Stimulated activated CD4-positive, alpha-beta T cell treated with anti-CD3 and anti-CD28 coated beads, Interleukin-12 subunit alpha, Interleukin-12 subunit beta, amount 100 ng/mL, for 4 hours (primary cell): ENCODE results near the gene PLCH1.

ENCODE experiments used
- DNase-seq: peaks from one replicate; pipeline ENCODE4 v3.0.0-alpha.2; 2020

The PLCH1 gene

GRCh38 chr3:155744626-155745324 lies at the start of gene PLCH1:
Gene PLCH1, minus strand, starts transcription at chr3:155745071. Its CDS starts 40,847 bp downstream, at chr3:155704224.
- DNase-seq: peak; percentile 22

- no peak for DNase-seq
These were observed 47.7 kb upstream of the PLCH1 start for GRCh38 chr3:155792532-155792931.

GRCh38 chr3:155791190-155791589 lies 46.3 kb upstream of the PLCH1 start:
- DNase-seq: no peak

GRCh38 chr3:155790272-155790925 lies 45.5 kb upstream of the PLCH1 start:
- no peak for DNase-seq

DNA sequence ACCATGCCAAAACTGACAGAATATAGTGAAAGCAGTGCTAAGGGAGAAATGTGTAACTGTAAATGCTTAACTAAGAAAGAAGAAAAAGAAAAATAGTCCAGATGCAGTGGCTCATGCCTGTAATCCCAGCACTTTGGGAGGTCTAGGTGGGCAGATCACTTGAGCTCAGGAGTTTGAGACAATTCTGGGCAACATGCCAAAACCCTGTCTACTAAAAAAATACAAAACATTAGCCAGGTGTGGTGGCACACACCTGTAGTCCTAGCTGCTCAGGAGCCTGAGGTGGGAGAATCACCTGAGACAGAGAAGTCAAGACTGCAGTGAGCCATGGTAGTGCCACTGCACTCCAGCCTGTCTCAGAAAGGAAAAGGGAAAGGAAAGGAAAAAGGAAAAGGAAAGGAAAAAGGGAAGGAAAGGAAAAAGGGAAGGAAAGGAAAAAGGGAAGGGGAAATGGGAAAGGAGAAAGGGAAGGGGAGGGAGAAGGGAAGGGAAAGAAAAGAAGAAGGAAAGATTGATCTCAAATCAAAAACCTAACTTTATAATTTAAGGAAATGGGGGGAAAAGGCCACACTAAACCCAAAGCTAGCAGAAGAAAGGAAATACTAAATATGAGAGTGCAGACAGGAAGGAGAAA lies 40.9 kb upstream of the PLCH1 start:
- DNase-seq: no peak

DNA sequence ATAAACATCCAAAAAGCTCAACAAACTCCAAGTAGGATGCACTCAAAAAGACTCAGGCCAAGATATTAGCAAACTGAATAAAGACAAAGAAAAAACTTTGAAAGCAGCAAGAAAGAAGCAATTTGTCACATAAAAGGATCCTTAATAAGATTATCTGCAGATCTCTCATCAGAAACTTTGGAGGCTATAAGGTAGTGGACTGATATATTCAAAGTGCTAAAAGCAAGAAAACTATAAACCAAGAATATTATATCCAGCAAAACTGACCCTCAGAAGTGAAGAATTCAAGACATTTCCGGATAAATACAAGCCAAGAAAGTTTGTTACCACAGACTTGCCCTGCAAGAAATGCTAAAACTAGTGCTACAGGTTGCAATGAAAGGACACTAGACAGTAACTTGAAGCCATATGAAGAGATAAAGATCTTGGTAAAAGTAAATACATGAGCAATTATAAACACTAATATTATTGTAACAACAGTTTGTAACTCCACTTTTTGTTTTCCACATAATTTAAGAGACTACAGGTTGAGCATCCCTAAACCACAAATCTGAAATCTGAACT lies 37.6 kb upstream of the PLCH1 start:
- no peak for DNase-seq

DNA sequence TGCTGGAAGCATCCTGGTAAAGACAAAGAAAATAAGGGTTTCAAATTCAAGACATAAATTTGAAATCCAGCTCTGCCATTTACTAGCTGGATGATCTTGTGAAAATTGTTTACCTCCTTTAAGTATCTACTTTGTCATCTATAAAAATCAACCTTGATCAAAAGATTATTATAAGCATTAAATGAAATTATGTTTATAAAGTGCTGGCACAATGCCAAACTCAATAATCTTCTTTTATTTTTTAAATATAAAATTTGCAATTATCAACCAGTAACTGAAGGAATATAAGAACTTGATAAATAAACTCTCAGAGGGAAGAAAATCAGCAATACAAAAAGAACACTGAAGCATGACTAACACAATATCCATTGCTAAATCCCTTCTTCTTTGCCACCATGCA lies 35.4 kb upstream of the PLCH1 start:
- DNase-seq: no peak

- no peak for DNase-seq
These were observed 33.6 kb upstream of the PLCH1 start for GRCh38 chr3:155778462-155778861.

DNA sequence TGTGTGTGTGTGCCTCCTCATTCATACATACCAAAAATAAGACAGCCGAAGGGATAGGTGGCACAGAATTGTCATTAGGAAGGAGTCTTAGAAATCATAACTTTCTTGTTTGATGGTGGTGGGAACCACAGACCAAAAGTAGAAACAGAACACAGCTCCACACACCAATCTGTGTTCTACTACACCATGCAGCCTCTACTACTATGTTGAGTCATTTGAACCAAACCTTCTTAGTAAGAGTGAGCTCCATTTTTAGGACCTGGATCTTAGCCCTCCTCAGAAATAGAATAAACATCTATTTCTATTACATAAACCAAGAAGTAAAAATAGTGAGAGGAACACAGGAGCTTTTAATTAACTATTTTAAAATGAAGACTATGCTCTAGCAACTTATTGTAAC lies 27.9 kb upstream of the PLCH1 start:
- no peak for DNase-seq

DNA sequence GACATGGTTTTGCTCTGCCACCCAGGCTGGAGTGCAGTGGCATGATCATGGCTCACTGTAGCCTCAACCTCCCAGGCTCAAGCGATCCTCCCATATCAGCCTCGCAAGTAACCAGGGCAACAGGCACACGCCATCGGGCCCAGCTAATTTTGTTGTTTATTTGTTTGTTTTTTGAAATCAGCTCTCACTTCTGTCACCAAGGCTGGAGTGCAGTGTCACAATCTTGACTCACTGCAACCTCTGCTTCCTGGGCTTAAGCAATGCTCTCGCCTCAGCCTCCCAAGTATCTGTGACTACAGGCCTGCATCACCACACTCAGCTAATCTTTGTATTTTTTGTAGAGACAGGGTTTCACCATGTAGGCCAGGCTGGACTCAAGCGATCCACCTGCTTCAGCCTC lies 26.3 kb upstream of the PLCH1 start:
- no peak for DNase-seq

DNA sequence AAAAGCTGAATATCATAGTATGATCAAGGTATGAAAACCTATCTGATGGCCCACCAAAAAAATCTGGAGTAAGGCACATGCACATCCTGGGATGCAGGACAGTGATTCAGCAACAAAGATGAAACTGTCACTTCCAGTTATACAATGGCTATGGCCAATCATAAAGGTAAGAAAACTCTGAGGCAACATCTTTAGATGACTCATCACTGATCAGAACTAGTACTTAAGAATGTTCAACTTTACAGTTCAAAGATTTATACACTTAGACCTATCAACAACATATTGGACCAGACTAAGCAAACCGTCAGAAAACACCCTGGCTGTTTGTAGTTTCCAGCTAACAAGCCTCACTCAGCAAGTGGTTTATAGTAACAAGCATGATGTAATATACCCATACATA lies 21.3 kb upstream of the PLCH1 start:
- DNase-seq: no peak

DNA sequence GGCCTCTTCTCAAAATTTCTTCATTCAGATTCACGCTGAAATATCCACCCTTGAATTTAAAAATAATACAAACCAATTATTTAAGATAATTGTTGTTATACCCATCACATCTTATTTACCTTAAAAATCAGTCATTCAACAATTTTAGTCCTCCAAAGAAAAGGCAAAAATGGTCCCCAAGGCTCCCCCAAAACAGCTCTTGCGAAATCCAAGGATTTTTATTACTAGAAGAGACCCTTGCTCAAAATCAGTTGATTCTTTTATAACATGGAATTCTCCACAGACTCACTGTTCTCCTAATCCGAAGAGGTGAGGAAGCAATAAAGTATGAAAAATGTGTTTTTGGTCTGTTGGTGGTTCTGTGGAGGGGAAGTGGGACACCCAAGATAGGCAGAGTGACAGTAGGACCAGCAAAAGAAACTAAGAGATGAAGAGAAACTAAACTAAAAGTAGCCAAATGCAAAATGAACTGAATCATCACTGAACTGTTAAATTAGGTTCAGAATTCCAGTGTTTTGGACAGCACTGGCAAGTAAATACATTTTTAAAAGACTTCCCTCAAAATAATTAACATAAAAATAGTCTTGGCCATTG lies 19.1 kb upstream of the PLCH1 start:
- no peak for DNase-seq

DNA sequence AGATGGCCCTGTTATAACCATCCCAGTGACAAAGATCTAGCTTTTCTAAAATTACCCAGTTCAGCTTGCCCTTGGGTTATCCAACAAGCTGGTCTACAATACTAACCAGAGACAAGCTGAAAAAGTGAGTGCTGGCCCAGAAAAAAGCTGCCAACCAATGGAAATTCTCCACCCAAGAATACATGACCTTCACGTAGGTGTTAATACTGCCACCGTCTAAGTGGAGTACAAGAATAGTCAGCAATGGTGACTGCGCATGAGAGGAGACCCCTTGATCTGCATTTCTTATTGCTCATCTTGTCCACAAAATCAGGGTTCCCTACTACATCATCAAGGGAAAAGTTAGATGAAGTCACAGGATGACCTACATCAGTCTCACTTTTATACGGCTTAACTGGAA lies 15.8 kb upstream of the PLCH1 start:
- DNase-seq: no peak

- DNase-seq: no peak
These were observed 12.7 kb upstream of the PLCH1 start for GRCh38 chr3:155757577-155757976.

GRCh38 chr3:155753038-155753639 lies 8.3 kb upstream of the PLCH1 start:
- DNase-seq: no peak

DNA sequence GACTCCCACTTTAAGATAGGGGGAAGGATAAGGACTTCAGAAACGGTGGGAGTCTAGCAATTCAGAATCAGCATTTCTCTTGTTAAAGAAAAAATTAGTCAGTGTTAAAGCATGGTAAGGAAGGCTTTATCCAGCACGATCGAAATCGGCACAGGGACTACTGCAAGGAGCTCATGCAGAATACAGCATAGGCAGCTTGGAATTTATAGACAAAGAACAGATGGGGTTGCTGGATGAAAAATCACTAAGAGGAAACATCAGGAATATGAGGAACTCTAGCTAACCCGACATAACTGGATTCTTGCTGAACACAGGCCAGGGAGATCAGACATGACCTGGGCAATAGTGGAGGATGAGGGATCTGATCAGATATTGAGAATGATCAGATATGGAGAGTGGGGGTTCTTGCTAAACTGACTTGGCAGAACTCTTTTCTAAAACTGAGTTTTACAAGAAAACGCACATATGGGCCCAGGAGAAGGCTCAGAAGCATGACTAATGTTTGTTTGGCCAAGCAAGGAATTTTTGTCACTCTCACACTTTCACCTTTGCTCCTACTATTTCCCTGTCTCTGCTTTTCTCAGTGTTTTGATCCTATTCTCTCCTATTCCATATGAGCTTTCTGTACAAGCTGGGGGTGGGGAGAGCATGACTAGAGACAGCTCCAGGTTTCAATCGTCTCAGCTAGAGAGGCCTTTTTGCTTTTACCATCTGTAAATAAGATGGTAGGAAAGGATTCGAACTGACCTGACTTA lies 3.9 kb upstream of the PLCH1 start:
- no peak for DNase-seq

DNA sequence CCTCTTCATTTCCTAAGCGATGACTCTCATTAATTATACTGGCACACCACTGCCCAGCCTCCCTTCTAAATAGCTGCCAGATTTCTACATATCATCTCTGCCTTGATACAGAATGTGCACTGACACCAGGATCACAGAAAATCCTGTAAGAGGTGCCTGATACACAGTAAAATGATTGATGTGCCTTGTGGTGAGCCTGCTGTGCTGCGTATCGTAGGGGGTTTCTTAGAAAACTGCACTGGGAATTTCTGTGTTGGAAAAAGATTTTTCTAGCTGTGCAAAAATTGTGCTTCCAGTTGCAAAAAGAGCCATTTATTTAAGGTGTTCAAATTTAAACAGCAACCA lies 3.0 kb upstream of the PLCH1 start:
- no peak for DNase-seq

DNA sequence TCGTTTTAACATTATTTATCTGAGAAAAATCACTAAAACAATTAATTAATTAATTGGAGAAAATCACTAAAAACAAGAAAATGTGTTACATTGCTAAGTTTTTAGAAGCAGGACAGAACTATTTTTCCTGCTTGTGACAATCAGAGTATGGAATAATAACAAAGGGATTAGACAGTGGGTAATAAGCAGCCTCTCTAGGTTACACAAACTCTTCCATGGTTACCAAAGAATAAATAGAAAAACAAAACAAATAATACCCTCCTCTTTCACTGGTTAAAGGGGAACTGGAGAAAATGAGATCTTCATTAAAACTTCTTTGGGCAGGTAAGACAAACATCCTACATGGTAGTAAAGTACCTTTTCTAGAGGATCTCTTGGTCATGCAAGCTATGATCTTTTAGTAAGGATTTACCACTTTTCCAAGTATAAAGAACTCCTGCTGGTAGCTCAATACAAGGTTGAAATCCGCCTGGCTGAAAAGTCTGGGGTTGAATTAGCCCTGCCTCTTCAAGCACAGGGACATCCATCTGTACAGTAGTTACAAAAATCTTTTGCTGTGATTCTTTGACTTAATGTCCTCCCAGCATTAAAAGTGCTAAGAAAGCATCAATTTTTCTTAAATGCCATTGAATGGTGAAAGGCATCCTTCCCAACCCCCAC lies 2.5 kb upstream of the PLCH1 start:
- no peak for DNase-seq

DNA sequence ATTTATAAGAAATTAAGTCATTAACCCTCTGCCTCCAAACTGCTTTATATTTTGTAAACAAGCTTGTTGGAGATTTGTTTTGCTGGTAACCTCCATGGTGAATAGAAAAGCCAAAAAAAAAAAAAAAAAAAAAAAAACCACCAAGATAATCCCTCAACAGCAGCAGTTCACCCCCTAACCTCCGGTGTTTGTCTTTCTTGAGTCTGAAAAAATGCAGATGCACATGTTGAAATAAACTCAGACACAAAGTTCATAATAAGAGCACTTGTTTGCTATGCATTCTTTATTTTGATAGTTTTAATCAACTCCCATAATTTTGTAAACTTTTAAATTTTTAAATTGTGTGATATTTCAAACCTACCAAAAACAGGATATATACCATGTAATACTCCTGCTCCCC lies 1.8 kb upstream of the PLCH1 start:
- no peak for DNase-seq

DNA sequence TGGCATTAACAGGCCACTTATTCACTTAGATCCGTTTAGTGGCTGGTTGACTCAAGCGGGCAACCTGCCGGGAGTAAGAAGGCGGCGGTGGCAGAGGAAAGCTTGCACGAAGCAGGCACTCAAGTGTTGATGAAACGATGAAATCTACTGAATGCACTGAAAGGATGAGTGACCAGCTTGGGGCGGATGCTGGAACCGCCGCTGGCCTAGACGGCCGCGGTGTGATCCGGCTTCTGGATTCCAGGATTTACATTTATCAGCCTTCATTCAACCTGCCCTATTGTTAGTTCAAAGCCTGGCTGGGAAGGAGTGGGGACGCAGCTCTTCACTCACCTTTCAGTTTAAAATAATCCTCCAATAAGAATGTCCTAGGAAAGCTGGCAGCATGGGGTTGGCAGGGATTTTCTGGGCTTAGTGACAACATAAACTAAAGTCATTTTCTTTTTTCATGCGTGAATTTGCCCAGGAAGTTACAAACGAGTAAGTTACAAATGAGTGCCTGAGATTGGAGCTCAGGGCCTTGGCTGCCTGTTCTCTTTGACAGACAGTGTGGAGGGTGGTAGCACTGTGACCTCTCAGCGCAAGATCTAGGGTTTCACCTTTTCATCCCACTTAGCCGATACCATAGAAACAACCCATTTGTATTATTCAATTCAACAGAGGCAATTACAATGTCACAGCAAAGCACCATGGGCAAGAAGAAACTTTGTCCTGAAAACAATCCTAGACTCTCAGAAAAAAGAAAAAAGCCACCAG lies 1.1 kb upstream of the PLCH1 start:
- DNase-seq: no peak

DNA sequence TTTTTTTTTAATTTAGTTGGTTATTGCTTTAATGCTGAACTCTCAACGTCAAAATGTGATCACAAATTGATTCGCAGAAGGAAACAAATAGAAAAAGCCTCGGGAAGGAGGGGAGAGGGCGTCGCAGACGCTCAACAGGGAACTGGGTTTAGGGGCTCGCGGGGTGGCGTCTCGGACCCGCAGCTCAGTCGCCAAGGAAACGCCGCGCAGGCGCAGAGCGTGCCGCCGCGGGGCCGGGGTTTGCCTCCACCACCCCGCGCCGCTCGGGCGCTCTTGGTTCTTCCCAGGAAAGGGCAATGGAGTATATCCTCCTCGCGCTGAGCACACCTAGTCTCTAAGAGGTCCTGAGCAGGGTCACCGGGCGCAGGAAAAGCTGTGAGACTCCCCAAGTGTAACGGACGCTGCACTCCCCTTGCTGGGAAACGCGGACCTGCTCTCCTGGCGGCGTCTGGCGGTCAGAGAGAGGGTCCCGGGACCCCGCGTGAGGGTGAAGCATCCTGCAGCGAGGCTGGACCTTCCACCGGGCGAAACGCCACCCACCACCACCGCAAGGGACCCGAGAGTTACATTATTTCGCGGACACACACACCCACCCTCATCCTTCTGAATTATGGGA lies 753 bp downstream of the PLCH1 start:
- DNase-seq: peak; percentile 48
